Activated CD8-positive, alpha-beta memory T cell treated with anti-CD3 and anti-CD28 coated beads, Interleukin-2, amount 50 U/mL, for 48 hours (primary cell): Measurements from ENCODE around the gene SKI.

Source experiments
- DNase-seq: peaks from one replicate; pipeline ENCODE4 v3.0.0-alpha.2; 2020

Gene SKI

DNA sequence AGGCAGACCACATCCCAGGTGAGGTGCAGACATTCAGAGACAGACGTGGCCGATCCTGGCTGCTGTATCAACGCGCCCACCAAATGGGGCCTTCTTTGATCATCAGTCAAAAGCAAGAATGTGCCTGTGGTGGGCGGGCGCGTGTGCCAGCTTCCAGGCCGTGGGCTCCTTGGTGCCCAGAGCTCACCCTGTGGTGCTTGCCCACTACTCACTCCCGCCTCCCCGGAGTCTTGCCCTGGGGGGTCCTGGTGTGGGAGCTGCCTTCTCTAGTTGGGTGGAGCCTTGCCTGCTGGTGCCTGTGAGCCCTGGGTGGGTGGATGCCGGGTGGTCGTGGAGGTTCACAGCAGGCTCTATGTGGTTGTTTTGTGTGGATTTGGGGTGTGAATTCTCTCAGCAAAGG is 70.6 kb downstream of the SKI start:
- no peak for DNase-seq

- DNase-seq: no peak
These were observed 71.1 kb downstream of the SKI start for GRCh38 chr1:2299131-2299627.

DNA sequence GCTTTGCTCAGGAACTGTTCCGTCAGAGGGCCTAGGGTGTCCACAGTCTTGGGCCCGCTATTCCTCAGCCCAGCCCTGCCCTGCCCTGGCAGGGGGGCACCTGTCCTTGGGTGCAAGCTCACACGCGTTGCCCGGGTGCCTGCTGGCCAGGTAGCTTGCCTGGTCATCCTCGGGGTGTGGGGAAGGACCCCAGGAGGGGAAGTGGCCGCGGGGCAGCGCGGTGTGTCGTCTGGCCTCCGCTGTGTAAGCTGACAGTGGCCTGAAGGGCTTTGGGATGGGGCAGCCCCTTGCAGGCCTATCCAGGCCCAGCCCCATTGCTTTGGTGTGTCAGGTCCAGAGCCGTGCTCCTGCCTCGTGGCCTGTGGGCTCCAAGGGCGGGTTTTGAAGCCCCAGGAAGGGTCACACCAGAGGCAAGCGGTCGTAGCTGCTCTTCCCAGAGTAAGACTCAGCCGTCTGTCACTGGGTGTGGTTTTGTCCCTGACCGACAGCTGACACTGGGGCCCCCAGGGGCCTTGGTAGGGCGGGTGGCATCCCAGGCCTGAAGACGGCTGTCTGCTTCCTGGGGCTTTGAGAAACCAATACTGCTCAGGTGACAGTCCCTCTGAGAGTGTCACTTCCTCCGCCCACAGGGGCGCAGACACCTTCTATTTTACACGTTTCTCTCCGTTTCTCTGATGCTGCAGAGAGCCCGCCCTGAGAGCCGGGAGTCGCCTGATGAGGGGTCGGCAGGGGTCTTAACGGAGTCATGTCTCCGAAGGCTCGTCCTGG is 72.1 kb downstream of the SKI start:
- DNase-seq: peak; percentile 89

DNA sequence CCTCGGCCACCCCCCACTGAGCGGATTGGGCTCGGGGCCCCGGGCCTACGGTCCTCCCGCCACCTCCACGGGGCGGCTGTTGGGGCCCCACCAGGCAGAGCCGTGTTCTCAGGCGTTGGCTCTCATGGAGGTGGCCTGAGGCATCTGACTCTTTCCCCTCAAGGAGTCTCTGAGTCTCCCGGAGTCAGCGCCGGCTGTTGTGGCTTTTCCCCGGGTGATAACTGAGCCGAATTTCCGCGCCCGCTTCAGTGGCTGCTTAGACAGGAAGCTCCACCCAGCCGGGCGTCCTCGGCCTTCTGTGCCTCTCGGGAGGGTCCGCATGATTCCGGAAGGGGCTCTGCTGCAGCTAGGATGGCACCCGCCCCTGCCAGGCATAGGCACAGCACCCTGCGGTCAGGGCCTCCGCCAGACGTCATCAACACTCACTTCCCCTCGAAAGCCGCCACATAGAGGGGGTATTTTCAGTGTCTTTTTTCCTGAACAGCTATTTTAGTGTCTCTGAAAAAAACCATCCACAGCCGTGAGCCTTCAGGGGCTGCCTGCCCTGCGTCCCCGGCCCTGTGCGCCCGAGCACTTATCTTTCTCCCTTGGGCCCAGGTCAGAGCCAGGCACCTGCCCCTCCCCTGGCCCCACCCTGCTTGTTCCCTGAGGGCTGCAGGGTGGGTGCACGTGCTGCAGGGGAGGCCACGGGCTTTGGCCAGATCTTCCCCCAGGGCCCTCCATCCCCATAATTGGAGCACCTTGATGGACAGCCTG is 72.9 kb downstream of the SKI start:
- peak; percentile 90 for DNase-seq

DNA sequence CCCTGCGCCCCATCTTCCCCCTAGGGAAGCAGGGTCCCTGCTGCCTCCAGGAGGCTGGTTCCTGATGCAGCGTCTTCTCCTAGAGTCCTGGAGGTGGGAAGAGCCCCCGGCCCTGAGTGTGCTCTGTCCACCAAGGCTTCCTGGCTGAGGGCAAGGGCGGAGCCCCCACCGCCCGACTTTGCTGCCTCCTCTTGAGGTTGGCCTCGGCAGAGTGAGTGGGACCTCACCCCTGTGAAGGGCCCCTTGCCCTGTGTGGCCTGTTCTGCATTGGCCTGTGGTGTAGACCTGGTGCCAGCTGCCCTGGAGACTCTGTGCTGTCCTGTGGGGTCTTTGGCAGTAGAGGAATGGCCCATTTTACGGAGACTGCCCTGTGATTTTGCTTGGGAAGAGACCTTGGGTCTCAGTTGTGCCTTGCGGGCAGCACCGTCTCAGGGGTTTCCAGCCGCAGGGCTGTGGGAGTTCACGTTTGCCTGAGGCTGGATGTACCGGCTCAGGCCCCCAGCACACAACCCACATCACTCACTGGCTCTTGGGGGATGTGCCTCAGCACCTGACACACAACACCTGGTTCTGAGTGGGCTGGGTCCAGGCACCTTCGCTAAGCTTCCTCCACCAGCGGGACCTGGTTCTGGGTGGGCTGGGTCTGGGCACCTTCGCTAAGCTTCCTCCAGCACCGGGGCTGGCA is 73.6 kb downstream of the SKI start:
- DNase-seq: no peak

DNA sequence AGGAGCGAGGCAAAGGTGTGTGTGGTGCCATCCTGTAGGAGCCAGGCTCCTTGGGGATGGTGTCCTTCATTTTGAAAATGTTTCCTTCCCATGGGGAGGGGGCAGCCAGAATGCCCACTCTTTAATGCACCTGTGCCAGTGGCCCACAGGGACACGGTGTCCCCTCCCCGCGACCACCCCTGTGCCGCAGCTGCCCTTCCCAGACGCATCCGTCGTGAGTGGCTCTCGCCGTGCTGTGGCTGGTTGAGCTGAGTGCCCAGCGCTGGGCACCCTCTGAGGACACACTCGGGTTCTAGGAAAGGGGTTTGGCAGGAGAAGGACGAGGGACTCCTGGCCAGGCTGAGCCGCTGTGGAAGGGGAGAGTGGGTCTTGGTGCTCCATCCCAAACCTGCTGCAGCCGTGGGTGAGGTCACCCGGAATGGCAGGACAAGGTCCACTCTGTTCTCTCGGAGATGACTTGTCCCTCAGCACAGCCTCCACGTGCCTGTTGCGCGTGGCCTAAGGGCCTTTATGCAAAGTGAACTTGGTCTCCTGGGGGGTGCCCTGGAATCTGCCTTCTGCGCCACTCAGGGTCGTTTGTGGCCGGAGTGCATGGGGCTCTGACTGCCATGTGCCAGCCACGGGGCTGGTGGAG is 74.3 kb downstream of the SKI start:
- no peak for DNase-seq

DNA sequence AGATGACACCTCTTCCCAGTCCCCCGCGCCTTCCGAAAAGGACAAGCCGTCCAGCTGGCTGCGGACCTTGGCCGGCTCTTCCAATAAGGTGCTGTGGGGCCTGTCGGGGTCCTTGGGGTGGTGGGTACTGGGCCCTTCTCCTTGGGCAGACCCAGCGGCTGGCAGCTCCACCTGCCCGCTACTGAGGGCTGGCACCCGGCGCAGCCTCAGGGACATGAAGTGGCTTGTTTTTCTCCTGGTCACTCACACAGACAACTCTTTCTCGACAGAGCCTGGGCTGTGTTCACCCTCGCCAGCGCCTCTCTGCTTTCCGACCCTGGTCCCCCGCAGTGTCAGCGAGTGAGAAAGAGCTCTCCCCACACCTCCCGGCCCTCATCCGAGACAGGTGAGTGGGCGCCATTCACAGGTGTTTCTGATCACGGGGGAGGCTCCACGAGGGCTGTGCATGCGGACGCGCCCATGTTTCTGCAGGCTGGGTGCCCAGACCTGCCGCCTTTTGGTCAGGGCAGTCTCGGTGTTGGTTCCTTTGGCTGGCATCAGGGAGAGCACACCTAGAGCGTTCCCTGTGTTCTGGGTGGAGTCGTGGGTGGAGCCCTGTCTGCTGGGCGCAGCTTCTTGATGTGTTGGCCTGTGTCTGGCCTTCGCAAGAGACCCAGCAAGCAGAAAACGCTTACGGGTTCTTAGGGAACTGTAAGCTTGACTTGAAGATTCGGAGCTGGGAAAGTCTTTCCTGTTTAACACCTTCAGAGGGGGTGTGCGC is 75.1 kb downstream of the SKI start:
- no peak for DNase-seq

DNA sequence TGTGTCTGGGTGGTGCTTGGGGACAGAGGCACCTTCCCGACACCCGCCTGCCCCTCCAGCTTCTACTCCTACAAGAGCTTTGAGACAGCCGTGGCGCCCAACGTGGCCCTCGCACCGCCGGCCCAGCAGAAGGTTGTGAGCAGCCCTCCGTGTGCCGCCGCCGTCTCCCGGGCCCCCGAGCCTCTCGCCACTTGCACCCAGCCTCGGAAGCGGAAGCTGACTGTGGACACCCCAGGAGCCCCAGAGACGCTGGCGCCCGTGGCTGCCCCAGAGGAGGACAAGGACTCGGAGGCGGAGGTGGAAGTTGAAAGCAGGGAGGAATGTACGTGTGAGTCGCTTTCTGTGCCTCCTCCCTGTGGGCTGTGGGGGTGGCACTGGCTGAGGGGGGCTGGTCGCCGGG is 75.7 kb downstream of the SKI start:
- no peak for DNase-seq

DNA sequence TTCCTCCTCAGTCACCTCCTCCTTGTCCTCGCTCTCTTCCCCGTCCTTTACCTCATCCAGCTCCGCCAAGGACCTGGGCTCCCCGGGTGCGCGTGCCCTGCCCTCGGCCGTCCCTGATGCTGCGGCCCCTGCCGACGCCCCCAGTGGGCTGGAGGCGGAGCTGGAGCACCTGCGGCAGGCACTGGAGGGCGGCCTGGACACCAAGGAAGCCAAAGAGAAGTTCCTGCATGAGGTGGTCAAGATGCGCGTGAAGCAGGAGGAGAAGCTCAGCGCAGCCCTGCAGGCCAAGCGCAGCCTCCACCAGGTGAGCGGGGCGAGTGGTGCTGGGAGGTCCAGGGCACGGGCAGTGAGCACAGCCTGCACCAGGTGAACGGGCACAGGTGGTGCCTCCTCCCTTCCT is 76.2 kb downstream of the SKI start:
- DNase-seq: no peak

DNA sequence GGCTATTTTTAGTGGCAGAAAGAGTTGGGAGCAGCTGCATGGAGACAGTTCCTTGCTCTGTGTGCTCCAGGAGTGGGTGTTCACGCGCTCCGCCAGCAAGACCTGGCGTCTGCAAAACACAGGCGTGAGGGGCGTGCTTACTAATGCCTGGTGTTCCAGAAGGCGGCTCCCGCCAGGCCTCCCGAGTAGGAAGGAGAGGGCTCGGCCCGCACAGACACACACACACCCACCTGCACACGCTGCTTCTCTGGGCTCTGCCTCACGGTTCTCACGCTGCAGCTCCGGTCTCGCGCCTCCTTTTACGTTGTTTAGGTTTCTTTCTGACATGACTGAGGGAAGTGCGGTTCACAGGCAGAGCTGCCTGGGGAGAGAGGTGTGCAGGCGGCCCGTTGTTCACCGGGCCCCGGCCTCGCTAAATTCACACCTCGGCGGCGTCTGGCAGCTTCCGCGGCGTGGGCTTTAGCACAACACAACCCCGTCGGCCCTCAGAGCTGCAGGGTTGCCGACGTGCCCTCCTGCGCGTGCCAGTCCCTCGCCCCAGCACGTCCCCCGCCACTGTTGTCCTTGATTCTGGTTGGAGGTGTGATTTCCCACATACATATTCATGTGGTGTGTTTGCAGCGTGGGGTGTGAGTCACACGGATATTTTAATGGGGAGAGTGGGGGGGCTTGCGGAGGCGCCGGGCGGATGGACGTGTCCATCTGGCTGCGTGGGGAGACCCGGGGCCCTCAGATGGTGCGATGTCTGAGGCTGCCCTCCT is 77.0 kb downstream of the SKI start:
- no peak for DNase-seq

GRCh38 chr1:2306151-2306978 is 78.2 kb downstream of the SKI start:
- no peak for DNase-seq

- DNase-seq: no peak
These were observed 79.0 kb downstream of the SKI start for GRCh38 chr1:2307064-2307605.

GRCh38 chr1:2307972-2308371 is 79.9 kb downstream of the SKI start:
- no peak for DNase-seq

DNA sequence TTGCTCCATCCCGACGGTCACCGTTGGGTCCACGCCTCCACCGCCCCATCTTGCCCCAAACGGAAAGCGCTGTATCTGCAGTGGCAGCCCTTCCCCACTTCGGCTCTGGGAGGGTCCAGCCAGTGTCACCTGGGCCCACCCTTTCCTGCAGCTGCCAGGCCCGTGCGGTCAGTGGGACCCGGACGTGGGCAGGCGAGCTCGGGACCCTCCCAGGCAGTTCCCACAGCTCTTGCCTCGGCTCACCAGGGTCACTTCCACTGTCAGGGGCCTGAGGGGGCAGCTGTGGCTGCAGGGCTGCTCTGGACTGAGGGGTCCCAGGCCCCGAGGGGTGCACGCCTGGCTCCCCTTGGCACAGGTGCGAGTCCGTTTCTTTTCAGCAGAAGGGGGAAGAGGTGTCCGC is 80.7 kb downstream of the SKI start:
- DNase-seq: no peak

- DNase-seq: no peak
These were observed 82.4 kb downstream of the SKI start for GRCh38 chr1:2310332-2311183.

- peak; percentile 78 for DNase-seq
These were observed 83.3 kb downstream of the SKI start for GRCh38 chr1:2311184-2312032.

GRCh38 chr1:2312160-2312514 is 84.0 kb downstream of the SKI start:
- no peak for DNase-seq

DNA sequence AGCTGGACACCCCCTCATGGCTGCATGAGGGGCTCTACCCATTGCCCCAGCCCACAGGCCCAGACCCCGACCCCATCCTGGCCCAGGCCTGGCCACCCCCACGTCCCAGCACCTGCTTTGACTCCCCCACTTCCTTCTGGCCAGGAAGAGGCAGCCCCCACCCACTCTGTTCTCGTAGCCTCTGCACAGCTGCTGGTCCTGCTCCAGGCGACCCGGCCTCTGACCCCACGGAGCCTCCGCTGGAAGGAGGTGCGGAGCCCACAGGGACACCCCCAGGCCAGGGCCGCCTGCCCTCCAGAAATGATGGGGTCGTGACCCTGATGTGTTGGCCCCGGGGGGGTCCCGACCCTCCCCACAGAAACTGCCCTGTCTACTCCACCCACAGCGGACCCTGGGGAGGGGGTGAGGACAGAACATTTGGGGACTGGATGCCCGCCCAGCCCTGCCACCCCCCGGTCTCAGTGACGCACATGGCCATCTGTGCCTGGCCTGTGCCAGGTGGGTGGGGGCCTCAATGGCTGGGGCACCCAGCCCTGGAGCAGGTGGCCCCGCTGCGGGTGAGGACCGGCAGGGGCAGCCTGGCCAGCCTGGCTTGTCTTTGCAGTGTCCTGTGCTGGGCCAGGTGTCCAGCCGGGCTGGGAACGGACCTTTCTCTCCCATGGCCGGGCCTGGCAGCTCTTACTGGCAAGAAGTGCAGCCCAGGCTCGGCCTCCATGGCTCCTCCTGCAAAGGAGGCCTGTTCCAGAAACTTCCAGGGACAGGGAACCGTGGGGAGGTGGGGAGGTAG is 84.6 kb downstream of the SKI start:
- no peak for DNase-seq
